NCI-H187 (cell line): ENCODE data around the gene PIP5K1B.
"Not testable (repeated sequence)": the region's sequence is repeated elsewhere in the genome, so short reads cannot be mapped to it uniquely, and the experiment has no call there.

Experiments used
- DNase-seq, 2 experiments: peaks; one replicate each; lab custom pipeline; 2025; lab: John Stamatoyannopoulos, UW

Gene PIP5K1B

GRCh38 chr9:69030851-69031645 is 326.0 kb downstream of the PIP5K1B start:
- DNase-seq = no peak

- no peak for DNase-seq
Measured at GRCh38 chr9:69034071-69034470, 329.0 kb downstream of the PIP5K1B start.

GRCh38 chr9:69035438-69036308 is 330.6 kb downstream of the PIP5K1B start, which contains the start of gene FXN:
Gene FXN, plus strand, starts transcription at chr9:69035752. Its CDS starts 31 bp downstream, at chr9:69035783.
- DNase-seq = no peak

- DNase-seq = no peak
Measured at GRCh38 chr9:69036309-69036708, 331.3 kb downstream of the PIP5K1B start.

GRCh38 chr9:69036799-69037198 is 331.8 kb downstream of the PIP5K1B start:
- no peak for DNase-seq

GRCh38 chr9:69040646-69041045 is 335.6 kb downstream of the PIP5K1B start:
- DNase-seq = no peak

- no peak for DNase-seq
Measured at GRCh38 chr9:69044240-69045219, 339.5 kb downstream of the PIP5K1B start.

- DNase-seq = no peak
Measured at GRCh38 chr9:69045821-69046220, 340.8 kb downstream of the PIP5K1B start.

GRCh38 chr9:69046723-69047122 is 341.7 kb downstream of the PIP5K1B start:
- no peak for DNase-seq

GRCh38 chr9:69047371-69047770 is 342.3 kb downstream of the PIP5K1B start:
- no peak for DNase-seq

GRCh38 chr9:69049094-69049493 is 344.1 kb downstream of the PIP5K1B start:
- no peak for DNase-seq

GRCh38 chr9:69050936-69051335 is 345.9 kb downstream of the PIP5K1B start:
- not testable (repeated sequence) for DNase-seq

- DNase-seq = no peak
Measured at GRCh38 chr9:69054989-69055388, 349.9 kb downstream of the PIP5K1B start.

GRCh38 chr9:69056191-69056815 is 351.3 kb downstream of the PIP5K1B start:
- no peak for DNase-seq

- no peak for DNase-seq
Measured at GRCh38 chr9:69058101-69058500, 353.1 kb downstream of the PIP5K1B start.
